HG02588 (cell line): Measurements from ENCODE around the gene APOBEC2.

Experiments
- ATAC-seq: cut with Tn5 transposase; IDR thresholded peaks from one replicate; pipeline ENCODE4 v1.9.1; 2021; ENCODE audit warnings: mild to moderate bottlenecking, moderate library complexity; ENCODE audit not compliant: unreplicated experiment

APOBEC2 gene

DNA sequence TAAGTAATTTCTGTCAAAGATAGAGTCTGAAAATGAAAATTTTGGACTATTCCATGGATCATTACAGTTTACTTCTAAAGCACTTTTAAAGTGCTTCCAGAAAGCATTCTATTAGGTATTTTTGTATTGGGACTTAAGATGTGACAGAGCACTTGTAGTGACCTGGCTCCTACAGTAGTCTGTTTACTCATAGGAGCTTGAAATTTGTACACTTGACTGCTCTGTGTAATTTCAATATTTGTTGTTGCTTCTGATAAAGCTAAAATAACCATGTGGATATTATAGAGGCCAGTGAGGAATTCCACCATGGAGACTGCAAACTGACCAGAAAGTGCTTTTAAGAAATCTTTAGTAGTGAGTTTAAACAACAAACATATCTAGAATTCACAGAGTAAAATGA is 30.1 kb downstream of the APOBEC2 start:
- no peak for ATAC-seq

DNA sequence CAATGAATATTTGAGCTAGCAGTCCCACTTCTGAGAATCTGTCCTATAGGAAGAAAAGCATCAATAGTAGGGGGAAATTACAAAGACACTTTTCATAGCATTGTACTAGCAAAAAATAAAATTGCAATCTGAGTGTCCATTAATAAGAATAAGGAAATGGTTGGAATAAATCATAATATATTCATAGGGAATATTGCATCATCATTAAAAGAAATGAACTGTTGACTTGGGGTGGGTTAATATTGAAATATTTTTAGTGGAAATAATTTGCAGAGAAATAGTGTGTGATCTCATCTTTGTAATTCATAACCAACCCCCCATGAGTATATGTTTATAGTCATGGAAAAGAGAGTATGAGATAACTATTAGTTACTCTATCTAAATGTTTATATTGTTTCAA is 32.2 kb downstream of the APOBEC2 start:
- no peak for ATAC-seq

DNA sequence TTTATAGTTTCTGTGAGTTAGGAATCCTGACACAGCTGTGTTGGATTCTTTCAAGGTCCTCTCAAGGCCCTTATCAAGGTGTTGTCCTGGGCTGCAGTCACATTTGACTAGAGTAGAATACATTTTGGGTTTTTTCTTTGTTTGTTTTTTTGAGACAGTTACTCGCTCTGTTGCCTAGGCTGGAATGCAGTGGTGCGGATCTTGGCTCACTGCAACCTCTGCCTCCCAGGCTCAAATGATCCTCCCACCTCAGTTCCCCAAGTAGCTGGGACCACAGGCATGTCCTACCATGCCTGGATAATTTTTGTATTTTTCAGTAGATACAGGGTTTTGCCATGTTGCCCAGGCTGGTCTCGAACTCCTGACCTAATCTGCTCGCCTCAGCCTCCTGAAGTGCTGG is 35.4 kb downstream of the APOBEC2 start:
- no peak for ATAC-seq

DNA sequence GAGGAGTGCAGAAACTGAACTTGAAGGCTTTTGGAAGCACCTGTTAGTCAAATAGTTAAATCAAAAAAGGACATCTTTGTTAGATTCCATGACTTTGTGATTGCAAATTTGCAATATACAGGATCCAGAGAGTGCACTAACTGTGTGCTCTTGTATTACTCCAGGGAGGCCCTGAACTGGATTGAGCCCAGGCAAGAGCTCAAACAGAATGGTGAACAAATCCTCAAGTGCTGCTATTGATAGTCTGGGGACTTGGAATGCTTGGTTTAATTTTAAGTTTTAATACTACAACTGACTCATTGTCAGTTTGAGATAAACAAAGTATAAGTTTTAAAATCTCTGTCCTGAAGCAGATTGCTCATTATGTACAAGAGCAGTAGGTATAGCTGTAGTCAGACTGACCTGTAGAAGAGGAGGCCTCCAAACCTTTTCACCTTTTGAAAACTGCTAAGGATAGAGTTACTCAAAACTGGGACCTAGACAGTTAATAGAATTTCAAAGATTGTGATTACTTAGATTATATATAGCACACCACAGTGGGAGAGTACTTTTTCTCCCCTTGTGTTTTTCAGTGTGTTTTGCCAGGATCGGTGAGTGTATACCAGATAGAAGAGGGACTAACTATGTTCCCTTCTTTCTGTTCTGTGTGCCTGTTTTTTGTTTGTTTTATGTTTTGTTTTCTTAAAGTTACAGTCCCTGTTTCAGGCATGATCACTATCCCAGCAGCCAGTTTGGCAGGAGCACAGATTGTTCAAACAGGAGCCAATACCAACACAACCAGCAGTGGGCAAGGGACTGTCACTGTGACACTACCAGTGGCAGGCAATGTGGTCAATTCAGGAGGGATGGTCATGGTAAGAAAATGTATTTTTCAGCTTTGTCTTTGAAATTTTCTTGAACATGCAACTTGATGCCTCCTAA is 38.1 kb downstream of the APOBEC2 start:
- no peak for ATAC-seq

DNA sequence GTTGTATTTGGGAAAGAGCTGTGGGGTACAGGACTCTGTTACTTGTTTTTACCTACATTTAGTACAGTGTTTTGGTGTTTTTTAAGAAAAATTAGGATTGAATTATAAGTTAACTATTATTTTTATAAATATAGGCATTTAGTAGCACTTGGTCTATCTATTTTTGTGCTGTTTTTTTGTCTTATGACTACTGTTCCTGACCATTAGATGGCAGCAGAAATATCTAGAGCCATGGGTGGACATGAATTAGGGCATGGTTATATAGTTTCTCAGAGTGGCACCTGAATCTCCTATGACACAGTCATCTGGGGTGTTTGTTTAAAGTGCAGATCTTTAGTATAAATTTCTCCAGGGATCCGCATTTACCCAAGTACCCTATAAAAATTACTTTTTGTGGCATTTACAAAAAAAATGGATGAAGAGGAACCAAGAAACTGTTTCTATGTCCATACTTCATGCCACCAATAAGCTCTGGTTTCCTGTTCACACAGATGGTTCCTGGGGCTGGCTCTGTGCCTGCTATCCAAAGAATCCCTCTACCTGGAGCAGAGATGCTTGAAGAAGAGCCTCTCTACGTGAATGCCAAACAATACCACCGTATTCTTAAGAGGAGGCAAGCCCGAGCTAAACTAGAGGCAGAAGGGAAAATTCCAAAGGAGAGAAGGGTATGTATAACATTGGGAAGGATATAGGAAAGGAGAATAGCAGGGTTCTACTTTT is 39.6 kb downstream of the APOBEC2 start:
- no peak for ATAC-seq

DNA sequence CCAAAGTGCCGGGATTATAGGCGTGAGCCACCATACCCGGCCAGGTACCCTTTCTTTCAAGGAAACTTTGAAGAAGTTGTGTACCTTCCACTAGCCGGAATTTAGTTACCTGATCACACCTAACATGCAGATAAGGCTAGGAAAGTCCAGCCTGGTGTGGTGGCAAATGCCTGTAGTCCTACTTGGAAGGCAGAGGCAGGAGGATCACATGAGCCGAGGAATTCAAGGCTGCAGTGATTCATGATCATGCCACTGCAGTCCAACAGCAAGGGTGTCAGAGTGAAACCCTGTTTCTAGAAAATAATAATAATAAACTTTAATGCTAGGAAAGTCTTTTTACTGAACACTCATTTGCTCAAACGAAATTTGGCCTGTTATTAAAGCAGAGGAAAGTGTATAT is 40.7 kb downstream of the APOBEC2 start:
- ATAC-seq: no peak

DNA sequence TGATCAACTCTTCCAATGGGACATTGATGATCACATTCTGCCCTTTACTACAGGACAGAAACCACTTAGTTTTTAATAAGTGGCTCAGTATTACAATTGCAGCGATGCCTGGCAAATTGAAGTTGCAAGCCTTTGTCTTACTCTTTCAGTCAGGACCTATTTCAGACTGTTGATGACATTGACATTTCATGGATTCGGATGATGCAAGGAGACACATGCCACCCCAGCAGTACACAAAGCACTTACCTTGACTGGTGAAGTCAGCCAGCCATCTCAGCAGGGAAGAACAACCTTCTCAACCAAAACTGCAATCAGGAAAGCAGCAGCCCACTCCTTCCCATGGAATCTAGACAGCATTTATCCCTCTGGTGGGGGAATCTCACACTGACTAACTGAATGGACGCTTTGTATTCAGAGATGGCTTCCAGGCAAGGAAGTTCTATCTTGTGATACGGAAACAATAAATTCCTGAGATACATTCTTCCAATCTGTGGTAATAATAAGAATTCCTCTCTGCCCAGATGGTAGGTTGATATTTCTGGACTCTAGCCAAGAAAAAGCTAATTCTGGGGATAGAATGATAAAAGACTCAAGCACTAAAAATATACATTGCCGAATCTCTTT is 44.6 kb downstream of the APOBEC2 start:
- no peak for ATAC-seq

DNA sequence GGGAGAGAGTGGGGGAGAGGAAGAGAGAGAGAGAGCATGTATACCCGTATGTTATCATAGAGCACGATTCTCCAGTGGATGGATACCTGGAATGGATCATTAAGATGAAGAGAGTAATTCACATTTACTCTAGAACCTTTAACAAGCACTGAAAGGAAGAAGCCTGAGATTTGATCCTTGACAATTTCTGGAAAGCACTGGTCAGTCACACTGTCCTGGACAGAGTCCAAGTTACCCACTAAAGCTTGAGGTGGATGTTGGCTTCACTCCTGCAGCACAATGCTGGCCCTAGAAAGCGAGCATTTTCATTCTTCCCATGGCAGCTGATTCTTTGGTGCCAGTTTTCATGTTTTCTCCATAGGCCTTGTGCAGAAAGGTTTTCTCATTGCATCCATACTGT is 45.4 kb downstream of the APOBEC2 start:
- no peak for ATAC-seq

DNA sequence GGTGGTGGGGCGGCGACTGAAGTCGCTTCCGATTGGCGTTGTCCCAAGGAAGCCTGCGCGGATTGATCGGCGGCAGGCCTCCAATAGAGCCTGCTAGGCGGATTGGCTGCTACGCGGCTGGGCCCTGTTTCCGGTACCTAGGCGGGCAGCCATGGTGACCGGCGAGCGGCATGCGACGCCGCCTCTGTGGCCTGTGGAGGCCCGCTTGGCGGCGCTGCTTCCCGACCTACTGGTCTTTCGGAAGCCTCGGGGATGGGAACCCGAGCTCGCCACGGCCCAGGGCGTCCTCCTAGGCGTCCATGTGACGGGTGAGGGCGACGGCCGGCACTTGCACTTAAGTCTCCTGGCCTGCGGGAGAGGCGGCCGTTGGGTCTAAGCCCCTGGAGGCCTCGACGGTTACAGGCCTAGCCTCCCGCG is 47.9 kb downstream of the APOBEC2 start:
- ATAC-seq: no peak

DNA sequence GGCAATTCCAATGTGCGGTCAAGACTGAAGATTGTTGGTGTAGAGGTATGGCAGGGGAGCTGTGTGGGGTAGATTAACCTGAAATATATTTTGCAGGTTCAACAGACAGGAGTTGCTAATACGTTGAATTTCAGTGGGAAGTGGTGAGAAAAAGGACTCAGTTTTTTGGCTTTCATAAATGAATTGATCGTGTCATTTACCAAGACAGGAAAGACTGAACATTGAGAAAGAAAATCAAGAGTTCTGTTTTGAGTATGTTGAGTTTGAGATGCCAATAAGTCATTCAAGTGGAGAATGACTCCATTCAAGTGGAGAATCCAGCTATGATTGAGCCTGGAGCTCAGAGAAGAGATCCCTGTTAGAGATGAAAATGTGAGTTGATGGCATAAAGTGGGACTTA is 50.8 kb downstream of the APOBEC2 start:
- no peak for ATAC-seq

DNA sequence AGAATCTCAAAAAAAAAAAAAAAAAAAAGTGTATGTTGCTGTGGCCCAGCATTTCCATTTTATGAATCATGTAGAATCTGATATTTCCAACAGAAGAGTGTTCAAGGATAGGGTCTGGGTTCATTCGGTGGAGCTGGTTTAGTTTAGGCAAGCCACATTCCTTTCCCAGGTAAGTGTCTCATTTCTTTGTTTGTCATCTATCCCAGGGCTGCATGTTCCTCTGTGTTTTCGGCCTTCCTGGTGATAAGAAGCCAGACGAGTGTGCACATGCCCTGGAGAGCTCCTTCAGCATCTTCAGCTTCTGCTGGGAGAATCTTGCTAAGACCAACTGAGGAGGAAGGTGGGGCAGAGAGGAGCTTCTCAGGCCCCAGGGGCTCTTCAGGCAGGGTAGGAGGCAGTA is 58.0 kb downstream of the APOBEC2 start:
- no peak for ATAC-seq
